SH-SY5Y (cell line): ENCODE measurements around the gene EPC2.

ENCODE experiments used
- GATA2 ChIP-seq: IDR thresholded peaks from 2 replicates; pipeline ENCODE4 v1.6.1; 2011; ENCODE audit warnings: mild to moderate bottlenecking, low read depth, low read length
- GATA3 ChIP-seq: IDR thresholded peaks from 2 replicates; pipeline ENCODE4 v1.6.1; 2011; ENCODE audit warnings: low read depth, mild to moderate bottlenecking, low read length, moderate library complexity

GRCh38 chr2:148802448-148803220 lies 158.1 kb downstream of the EPC2 start:
- TF ChIP-seq GATA3 (no peak), GATA2 (no peak)
